Measurements from ENCODE around the gene ZNF512B.

GRCh38 chr20:64000906-64001305 is 31.2 kb upstream of the ZNF512B start:
- TF ChIP-seq CTCF (IDR thresholded peaks at IDR 0.05) (no peak), POLR2A (IDR thresholded peaks at IDR 0.05) (no peak)

All from vagina (tissue), 2 donors.